Measurements from ENCODE around the gene SLC39A13.

The SLC39A13 gene

DNA sequence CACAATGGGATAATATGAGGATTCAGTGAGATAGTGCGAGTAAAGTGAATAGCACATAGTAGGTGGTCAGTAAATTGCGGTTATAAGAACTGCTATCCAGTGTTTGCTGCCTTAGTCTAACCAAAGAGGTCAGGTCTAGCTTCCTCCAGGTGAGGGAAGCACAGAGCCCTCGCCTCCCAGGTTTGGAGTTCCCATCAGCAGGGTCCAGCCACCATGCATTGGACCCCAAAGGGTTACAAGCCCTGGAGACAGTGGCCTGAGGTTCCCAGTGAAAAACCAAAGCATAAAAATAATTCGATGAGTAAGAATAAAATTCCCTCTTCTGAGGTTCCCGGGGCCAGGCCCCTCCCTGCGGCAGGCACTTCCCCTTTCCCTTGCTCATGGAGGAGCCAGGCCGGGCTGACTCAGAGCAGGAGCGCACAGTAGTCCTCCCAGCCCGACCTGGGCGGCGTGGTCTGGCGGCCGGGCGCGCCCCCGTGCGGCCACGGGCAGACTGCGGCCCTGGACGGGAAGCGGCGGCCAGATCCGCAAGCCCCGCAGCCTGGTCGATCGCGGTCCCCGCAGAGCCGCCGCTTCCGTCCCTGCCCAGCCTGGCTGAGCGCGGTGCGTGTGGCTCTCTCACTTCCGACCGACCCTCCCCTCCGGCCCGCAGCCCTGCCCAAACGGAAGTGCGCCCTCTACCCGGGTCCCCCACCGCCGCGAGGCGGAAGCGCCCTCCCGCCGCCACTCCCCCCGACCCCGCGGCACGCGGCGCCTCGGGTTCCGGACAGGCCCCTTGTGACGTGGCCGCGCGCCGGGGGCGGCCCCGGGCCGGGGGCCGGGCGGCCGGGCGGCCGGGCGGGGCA lies at the start of gene SLC39A13:
TSS of gene SLC39A13 (plus strand) at position 845 of the 845 bp plus-strand sequence. CDS start 1,505 bp downstream, outside the sequence.
- peak; percentile 99 for DNase-seq (ENCODE audit: low spot score)
- TF ChIP-seq, protein P1, sequence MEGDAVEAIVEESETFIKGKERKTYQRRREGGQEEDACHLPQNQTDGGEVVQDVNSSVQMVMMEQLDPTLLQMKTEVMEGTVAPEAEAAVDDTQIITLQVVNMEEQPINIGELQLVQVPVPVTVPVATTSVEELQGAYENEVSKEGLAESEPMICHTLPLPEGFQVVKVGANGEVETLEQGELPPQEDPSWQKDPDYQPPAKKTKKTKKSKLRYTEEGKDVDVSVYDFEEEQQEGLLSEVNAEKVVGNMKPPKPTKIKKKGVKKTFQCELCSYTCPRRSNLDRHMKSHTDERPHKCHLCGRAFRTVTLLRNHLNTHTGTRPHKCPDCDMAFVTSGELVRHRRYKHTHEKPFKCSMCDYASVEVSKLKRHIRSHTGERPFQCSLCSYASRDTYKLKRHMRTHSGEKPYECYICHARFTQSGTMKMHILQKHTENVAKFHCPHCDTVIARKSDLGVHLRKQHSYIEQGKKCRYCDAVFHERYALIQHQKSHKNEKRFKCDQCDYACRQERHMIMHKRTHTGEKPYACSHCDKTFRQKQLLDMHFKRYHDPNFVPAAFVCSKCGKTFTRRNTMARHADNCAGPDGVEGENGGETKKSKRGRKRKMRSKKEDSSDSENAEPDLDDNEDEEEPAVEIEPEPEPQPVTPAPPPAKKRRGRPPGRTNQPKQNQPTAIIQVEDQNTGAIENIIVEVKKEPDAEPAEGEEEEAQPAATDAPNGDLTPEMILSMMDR (IDR thresholded peaks at IDR 0.05; ENCODE audit: extremely low read depth, missing control alignments) = peak; percentile 100

DNA sequence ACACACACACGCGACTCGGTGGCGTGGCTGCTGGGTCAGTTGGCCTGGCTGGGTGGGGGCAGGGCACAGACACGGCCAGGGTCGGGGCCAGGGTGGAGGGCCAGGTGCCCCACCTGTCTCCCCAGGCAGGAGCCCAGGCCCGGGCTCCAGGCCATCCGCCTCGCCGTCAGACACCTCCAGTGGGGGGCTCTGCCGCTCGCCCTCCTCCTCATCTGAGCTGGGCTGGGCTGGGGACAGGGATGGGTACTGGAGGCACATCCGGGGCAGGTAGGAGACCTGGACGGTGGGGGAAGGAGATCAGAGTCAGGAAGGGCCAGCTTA lies 49.7 kb upstream of the SLC39A13 start:
- DNase-seq (ENCODE audit: low spot score) = no peak
- TF ChIP-seq, protein P1 (IDR thresholded peaks at IDR 0.05; ENCODE audit: extremely low read depth, missing control alignments) = no peak

DNA sequence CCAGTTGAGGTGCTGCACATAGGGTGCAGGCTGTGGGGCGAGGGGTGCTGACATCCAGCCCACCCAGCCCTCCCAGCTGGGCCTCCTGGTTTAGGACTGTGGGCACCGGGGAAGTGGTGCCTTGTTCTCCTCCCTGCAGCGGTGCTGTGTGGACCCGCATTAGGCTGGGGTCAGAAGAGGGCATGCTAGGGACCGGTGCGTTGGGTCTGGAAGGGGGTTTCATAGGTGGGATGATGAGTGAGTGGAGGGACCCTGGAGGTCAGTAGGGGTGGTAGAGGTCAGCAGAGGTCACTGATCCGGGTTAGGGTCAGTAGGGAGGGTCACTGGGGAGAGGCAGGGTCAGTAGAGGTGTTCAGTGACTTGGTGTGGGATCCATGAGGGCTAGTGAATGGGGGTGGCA lies 49.2 kb upstream of the SLC39A13 start:
- no peak for DNase-seq (ENCODE audit: low spot score)
- TF ChIP-seq, protein P1 (IDR thresholded peaks at IDR 0.05; ENCODE audit: extremely low read depth, missing control alignments) = no peak

DNA sequence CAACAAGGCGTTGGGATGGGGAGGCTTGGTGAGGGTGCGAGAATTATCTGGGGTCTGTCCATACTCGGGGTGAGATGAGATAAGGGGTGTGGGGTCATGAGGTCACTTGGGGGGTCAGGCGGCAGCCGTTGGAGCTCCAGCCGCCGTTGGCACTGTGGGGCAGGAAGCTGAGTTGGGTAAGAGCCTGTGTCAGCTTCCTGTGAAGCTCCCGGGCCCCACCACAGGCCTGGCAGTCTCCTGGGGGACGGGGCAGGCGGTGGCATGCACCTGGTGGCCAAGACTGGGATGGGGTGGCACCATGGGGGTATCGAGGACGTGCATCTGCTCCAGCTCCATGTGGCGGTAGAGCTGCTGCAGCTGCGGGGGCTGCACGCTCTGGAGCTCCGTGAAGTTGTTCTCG lies 48.8 kb upstream of the SLC39A13 start:
- DNase-seq (ENCODE audit: low spot score) = no peak
- TF ChIP-seq, protein P1 (IDR thresholded peaks at IDR 0.05; ENCODE audit: extremely low read depth, missing control alignments) = no peak

DNA sequence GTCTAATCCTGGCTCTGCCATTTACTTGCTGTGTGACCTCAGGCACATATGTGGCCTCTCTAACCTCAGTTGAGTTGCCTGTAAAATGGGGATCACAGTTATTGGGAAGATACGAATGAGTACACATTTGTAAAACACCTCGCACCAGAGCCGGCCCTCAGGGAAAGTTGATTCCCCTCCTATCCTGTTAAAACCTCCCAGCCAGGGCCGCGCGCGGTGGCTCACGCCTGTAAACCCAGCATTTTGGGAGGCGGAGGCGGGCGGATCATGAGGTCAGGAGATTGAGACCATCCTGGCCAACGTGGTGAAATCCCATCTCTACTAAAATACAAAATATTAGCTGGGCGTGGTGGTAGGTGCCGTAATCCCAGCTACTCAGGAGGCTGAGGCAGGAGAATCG lies 48.0 kb upstream of the SLC39A13 start:
- TF ChIP-seq, protein P1 (IDR thresholded peaks at IDR 0.05; ENCODE audit: extremely low read depth, missing control alignments) = no peak
- DNase-seq (ENCODE audit: low spot score) = no peak

DNA sequence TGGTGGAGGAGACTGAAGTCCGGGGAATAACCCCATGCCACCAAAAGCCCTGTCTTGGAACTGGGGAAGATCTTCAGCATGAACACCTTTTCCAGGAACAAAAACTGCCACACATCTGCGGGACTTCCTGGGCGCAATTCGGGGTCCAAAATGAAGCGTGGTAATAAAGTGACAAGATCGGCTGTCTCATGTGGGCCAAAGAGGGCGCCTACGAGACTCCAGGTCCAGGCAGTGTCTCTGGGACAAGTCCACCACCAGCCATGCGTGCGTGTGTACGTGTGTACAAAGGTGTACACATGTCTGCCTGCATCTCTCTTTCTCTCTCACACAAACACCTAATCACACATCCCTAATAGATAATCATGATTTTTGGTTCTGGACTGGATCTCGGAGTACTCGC lies 47.0 kb upstream of the SLC39A13 start:
- TF ChIP-seq, protein P1 (IDR thresholded peaks at IDR 0.05; ENCODE audit: extremely low read depth, missing control alignments) = no peak

DNA sequence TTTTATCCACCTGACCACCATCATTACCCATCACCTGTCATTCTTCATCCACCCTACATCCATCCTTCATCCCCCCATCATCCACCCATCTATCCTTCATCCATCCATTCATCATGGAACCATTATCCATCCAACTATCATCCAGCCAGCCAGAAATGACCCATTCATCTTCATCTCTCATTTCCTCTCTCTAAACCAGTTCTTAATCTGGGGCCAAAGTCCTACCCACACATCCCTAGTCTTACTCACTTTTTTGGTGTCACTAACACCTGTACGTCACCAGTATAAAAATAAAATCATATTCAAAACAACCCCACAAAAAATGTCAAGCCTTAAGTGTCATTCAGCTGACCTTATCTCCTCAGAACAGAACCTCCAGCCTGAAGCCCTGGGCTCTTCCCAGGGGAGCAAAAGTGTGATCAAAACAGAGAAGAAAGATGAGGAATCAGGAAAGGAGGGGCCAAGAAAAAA lies 42.3 kb upstream of the SLC39A13 start:
- TF ChIP-seq, protein P1 (IDR thresholded peaks at IDR 0.05; ENCODE audit: extremely low read depth, missing control alignments) = no peak
- no peak for DNase-seq (ENCODE audit: low spot score)

More for the DNA sequence above, 47.0 kb upstream of the SLC39A13 start:
- DNase-seq (ENCODE audit: low spot score) = no peak
